RKO (cell line): ENCODE results near the gene AIP.
"Not testable (repeated sequence)": the region's sequence is repeated elsewhere in the genome, so short reads cannot be mapped to it uniquely, and the experiment has no call there.

ENCODE experiments used
- DNase-seq: peaks from one replicate; pipeline ENCODE4 v3.0.0-alpha.2; 2016; ENCODE audit warnings: low spot score

Gene AIP

DNA sequence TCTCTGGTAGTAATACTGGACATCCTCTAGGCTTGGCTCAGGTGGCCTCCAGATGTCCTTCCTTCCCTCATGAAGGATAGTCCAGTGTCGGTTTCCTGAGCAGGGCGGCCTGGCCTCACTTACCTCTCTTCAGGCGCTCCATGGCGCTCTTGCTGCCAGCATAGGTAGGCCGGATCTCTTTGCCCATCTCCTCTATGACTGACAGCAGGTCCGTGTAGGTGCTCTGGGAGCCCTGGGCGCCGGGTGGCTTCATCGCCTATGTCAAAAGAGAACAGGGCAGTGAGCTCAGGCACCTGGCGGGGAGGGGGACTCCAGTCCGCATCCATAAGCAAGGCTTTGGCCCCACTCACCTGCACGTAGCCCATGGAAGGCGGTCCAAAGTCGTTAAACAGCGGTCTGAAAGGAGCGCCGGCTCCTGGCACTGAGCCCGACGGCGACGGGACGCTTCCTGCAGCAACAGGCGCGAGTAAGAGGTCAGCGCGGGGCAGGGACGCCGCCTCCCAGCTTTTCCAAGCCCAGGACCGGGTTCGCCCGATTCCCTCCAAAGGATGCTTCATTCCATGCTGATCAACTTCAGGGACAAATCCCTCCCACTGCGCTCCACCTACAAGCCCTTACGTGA, 24.5 kb downstream of the AIP start:
- peak; percentile 86 for DNase-seq

DNA sequence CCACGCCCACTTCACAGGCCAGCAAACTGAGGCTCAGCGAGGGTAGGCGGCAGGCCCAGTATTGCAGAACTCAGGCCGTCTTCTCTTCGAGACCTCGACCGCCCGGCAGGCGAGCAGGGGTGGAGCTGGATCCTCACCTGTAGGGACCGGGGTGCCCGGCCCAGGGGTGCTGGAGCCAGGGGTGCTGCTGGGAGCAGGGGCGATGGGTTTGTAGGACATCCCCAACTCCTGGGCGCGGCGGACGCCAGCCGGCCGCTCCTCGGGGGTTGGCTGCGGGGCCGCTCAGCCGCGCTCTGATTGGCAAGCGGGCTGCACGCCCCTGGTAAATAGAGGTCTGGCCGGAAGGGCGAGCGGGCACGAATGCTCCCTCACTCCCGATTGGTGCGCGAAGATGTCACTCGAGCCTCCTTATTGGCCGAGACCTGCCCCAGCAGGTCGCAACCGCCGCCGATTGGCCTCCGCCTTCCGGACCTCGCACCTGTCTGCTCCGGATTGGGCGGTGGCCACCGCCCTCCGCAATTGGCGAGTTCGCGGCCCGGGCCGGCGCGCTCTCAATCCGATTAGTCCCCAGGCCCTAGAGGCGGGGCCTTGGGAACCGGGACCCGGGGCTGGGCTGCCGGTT, 25.1 kb downstream of the AIP start, which contains the start of gene CDK2AP2:
CDK2AP2 (minus strand) TSS at position 299 of the 622 bp plus-strand sequence; CDS start at position 219, 80 bp downstream.
- peak; percentile 99 for DNase-seq

DNA sequence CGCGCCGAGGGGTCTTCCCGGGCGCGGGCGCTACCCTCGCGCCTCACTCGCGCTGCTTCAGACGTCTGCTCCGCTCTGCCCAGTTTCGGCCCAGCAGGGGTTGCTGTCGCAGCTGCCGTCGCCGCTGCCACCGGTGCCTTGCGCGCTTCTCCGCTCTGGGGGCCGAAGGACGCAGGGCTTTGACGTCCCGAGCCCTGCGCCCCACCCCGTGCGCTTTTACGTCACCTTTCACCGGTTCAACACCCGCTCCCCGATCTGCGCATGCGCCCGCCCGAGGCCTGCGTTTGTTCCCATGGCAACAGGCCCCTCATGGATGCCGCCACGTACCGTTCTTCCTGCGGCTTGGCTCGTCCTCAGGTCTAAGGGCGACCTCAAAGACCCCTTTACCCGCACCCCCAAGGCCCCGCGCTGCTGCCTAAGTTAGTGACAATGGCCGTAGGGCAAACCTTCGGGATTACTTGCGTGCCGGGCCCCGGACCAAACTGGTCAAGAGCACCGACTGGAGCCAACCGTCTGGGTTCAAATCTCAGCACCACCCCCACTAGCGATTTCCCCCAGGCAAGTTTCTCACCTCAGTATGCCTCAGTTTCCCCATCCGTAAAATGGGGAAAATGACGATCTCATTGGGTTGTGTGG, 25.8 kb downstream of the AIP start:
- peak; percentile 95 for DNase-seq

DNA sequence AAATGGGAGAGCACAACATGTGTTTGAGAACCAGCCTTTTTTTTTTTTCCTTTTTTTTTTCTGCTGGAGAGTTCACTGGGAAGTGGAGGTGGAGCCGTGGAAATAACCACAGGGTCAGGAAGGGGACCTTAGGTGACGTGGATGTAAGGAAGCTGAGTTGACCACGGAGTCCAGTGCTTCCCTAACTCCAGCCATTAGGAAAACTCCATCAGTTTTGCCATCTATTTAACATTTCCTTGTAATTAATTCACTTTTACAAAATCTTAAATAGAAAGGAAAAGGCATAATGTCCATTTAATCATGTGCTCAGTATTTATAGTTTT, 27.2 kb downstream of the AIP start:
- DNase-seq = no peak

DNA sequence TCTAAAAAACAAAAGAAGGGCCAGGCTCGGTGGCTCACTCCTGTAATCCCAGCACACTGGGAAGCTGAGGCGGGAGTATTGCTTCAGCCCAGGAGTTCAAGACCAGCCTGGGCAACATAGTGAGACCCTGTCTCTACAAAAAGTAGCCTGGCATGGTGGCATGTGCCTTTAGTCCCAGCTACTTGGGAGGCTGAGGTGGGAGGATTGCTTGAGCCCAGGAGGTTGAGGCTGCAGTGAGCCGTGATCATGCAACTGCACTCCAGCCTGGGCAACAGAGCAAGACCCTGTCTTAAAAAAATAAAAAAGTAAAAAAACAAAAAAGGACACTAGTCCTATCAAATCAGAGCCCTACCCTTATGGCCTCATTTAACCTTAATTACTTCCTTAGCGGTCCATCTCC, 28.7 kb downstream of the AIP start:
- DNase-seq = not testable (repeated sequence)

DNA sequence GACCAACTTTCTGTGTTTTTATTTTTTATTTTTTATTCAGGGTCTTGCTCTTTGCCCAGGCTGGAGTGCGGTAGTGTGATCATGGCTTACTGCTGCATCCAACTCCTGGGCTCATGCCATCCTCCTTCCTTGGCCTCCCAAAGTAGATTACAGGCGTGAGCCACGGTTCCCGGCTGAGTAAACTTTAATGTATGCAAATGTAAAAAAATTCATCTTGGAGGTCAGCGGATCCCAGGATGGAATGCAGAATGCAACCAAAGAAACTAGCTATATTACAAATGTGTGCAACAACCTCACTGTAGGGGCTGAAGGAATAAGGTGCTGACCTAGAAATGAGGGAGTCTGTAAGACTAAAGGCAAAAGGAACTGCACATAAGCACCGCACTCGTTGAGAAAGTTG, 31.3 kb downstream of the AIP start:
- DNase-seq = no peak

DNA sequence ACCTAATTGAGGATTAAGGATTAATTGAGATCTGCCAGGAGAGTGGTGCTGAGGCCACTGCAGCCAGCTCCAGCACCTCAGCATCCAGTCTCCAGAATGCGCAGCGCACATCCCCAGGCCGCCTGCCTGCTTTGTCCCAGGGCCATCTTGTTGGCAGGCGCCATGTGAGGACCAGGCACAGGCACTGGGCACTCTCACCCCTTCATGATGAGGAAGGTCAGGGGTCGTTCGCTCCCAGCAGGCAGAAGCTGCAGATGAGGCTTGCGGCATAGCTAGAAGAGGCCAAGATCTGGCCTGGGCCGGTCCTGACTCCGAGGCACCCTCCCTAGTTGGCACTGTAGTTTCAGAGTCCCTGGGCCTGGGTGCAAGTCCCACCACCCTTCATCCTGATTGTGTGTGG, 34.0 kb downstream of the AIP start:
- no peak for DNase-seq

DNA sequence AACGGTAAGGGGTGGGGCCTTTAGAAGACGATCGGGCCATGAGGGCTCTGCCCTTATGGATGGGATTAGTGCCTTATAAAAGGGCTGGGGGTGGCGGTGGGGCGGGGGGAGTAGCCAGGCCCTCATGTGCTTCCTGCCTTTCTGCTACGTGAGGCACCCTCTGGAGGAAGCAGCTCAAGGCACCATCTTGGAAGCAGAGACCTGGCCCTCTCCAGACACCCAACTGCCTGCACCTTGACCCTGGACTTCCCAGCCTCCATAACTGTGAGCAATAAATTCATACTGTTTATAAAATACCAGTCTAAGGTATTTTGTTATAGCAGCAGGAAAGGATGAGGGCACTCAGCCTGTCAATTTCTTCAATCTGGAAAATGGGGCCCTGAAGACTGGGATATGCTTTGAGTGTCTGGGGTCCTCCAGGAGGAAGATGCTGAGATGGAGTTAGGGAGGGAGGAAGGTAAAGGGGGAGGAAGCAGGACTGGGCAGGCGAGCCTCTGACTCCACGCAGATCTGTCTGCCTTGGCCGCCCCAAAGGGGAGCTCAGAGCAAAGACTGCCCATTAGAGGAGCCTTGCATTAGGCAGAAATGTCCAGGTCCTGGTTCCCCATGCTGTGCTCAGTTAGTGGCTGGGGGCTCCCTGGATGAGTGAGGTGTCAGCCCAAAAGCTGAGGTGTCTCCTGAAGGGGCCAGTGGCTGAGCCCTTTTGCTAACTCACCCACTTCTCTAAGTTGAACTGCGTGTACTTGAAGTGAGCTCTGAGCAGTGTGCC, 35.1 kb downstream of the AIP start:
- no peak for DNase-seq

DNA sequence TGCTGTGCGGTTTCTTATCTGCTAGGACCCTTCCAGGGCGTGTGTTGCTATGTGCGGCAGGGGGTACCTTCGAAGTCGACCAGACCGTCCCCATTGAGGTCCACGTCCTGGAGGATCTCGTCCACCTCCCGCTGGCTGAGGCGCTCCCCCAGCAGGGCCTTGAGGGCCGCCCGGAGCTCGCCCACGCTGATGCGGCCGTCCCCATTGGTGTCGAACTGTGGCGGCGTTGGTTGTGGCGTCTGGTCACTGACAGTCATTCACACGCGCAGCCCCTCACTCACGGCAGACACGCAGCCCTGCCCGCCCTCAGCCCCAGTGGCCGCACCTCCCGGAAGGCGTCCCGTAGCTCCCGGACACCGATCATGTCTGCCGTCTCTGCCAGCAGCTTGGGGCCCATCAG, 36.9 kb downstream of the AIP start:
- no peak for DNase-seq

DNA sequence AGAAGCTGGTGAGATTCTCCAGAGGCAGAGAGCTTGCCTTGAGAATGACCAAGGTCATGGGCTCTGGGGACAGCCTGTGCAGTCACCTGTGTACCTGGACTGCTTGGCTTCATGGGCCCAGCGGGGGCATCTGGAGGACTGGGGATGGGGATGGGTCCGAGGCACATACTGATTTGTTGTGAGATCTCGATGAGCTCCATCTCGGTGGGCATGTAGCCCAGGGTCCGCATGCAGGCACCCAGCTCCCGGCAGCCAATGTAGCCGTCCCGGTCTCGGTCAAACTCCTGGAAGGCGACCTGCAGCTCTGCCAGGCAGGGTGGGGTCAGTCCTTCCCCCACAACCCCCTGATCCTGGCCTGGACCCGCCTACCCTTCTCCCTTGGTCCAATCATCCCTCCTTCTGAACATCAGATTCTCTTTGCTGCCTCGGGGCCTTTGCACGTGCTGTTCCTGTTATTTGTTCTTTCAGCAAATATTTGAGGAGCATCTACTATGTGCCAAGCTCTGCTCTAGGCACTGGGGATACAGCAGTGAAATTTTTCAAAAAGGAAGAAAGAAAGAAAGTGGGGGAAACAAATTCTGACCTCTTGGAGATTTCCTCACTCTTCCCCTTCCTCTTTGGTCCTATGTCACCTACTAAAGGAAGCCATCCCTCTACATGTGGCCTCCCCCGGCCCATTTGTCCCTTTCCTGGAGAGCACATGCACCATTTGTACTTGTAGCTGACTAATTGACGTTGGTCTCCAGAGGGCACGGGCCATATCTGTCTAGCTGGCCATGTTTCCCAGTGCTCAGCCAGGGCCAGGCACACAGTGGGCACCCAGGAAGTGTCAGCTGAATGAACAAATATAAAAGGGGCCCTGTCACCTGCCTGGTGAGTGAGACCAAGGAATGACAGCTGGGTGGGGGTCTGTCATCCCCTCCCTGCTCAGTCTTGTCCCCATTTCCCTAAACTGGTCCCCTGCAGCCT, 38.3 kb downstream of the AIP start:
- DNase-seq = no peak

DNA sequence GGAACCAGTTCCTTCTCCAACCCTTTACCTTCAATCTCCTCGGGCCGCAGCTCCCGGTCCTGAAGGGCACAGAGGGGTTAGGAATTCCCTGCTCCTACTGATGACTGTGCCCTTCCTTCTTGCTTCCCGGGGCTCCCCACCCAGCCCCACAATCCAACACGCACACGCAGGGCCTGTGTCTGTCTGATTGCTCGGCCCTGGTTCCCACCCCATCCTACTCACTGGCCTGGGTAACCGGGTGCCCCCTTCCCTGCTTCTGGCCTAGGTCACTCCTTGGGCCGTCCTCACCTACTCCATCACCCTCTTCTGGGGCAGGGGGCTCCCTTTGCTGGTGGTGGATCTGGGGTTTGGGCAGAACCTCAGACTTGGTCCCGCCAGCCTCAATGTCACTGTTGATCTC, 39.1 kb downstream of the AIP start:
- DNase-seq = no peak

DNA sequence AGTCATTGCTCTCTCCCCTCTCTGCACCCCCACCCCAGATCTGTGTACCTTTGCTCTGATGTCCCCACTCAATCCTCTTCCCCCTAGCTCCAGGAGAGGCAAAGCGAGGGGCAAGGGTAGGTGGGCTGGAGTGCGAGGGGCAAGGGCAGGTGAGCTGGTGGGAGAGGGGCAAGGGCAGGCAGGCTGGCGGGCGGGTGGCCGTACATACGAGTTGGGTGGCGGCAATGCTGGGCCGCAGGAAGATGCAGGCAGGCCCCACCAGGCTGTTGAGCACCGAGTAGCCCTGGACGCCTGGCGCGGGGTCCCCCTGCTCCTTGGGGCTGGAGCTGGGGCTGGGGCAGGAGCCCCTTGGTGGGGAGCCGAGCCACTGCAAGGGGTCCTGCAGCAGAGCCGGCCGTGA, 39.5 kb downstream of the AIP start:
- DNase-seq = no peak

DNA sequence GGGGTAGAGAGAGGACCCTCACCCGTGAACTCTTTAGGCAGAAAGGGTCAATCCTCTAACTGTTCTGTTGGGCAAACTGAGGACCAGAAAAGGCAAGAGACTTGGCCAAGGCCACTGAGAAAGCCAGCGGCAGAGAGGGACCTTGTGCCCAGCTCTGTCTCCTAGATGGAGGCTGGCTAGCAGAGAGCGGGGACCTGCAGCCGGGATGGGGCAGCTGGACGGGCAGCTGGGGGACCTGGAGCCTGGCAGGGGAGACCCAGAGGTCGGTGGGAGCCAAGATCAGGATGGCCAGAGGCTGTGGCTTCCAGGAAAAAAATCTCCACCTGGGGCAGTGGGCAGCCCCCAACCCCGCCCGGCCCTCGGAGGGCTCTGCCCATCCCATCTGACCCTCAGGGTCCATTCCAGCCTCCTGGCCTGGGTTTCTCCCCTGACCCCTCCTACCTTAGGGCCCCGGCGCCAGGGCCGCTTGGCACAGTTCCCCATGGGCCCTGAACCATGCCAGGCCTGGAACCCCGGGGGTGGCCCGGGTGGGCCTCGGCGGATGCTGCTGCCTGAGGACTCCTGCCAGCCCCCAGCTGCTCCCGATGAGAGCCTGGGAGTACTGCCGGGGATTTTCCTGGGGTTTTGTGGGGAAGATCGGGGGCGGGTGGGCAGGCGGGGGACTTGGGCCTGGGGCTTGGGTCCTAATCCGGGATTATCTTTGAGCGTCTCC, 40.2 kb downstream of the AIP start, which contains the start of gene CABP2:
CABP2 (minus strand) TSS at position 603 of the 712 bp plus-strand sequence; CDS start at position 483, 120 bp downstream.
- DNase-seq = no peak

DNA sequence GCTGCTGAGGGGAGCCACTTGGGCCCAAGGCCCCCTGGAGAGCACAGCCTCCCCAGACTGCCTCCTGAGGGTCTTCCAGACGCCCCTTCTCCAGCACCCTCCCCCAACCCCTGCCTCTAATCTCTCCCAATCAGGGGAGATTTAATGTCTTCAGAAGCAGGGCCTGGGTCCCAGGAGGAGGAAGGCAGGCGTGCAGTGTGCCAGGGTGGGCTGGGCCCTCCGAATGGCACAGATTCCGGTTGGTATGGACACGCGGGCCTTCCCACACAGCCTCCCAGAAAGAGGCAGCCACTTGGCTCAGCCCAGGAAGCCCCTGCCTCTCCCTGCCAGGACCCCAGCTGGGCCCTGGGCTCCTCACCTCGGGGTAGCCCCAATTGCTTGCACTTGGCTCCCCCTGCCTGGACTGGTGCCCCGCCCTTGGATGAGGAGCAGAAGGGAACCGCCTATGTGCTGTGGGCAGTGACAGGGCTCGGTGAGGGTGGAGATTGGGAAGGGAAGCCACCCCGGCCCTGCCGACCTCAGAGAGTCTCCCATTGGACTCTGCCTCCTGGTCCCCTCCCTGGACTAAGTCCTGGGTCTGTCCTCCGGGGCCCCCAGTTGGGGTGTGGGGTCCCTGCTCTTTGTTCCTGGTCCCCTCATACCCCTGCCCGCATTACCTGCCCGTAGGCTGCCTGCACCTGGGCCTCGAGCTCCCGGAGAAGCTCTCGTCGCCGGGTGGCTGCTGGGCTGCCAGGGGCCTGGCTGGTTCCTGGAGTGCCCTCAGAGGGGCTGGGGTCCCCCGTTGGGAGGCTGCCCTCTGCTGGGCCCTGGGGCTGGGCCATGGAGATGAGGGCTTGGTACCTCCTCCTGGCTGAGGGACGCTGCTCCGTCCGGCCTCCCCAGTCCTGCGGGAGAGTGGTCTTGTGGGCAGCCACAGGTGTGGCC, 41.0 kb downstream of the AIP start:
- no peak for DNase-seq

DNA sequence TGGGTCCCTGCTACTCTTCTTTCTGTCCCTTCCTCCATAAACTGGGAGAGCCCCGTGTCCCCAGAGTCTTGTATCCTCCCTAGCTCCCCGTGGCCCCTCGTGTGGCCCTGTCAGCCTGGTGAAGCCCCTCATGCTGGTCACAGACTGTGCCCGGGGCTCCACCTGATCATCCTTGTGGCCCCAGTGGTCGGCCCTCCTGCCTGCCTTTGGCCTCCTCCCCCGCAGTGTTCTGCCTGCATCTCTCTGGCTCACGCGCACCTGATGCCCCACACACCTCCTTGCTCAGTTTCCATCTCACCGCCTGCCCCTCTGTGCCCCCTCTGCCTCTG, 41.6 kb downstream of the AIP start:
- no peak for DNase-seq

DNA sequence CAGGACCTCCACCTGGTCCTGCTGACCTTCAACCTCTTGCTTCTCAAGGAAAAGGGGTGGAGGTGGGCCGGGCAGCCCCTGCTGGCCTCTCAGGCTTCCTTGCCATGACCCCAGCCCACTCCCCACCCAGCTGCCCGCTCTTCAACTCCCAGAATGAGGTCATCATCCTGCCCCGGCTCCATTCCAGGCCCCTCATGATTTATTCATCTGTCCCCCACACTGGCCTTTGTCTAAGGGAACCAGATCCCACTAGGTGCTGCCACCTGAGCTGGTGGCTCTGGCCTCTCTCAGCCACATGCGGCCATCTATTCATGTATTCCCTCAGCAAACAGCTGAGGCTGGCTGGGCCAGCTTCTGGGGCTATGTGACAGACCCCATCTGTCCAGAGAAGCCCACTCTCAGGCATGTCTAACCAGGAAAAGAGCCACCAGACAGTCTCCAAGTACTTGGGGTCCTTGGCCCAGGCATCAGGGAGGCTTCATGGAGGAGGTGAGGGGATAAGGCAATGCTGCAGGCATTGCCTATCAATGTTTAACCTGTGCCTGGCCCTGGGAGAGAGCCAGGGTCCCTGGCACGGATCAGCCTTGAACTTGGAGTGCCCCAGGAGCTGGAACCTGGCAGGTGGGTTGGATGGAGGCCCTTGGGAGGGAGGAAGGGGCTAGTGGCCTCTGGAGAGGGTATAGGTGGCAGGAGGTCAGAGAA, 42.6 kb downstream of the AIP start:
- DNase-seq = no peak

DNA sequence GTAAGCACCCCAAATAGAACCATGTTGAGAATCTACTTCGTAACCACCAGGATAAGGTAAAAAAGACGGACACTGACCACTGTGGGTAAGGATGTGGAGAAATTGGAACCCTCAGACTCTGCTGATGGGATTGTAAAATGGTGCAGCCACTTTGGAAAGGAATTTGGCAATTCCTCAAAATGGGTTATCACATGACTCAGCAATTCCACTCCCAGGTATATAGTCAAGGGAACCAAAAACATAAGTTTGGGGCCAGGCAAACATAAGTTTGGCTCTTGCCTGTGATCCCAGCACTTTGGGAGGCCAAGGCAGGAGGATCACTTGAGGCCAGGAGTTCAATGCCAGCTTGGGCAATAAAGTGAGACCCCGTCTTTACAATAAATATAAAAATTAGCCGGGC, 45.5 kb downstream of the AIP start:
- DNase-seq = no peak

DNA sequence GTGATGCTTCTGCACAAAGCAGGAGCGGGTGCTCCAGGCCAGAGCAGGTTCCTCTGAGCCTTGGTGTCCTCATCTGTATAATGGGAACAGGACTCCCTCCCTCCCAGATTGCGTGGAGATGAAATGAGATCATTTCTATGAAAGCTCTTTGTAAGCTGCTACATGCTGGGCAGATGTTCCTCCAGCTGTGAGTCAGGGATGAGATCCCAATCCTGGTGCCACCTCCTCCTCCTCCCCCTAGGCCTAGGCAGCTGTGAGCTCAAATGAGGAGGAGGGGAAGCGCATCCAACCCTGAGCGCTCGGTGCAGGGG, 47.4 kb downstream of the AIP start:
- no peak for DNase-seq

DNA sequence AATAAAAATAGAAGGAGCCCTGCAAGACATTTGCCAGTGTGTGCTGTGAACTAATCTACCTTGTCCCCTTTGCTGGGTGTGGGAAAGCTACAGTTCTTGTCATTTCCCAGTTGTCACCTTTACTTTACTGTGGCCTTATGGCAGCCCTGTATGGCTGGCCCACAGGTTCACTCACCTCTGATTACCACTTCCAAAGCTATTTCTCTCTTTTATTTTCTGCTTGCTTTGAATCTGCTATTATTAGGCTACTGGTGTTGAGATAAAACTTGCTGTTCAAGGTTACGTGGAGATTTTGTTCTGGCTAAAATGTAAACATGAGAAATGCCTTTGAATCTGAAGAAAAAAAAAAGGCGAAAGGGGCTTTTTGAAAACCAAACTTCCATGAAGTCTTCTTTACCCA, 50.1 kb downstream of the AIP start:
- no peak for DNase-seq
